OCI-M2 (cell line): Measurements from ENCODE around the gene ADAM23.

Source experiments
- DNase-seq: peaks from one replicate; lab custom pipeline; 2025; ENCODE audit not compliant: unreplicated experiment; lab: John Stamatoyannopoulos, UW

The ADAM23 gene

DNA sequence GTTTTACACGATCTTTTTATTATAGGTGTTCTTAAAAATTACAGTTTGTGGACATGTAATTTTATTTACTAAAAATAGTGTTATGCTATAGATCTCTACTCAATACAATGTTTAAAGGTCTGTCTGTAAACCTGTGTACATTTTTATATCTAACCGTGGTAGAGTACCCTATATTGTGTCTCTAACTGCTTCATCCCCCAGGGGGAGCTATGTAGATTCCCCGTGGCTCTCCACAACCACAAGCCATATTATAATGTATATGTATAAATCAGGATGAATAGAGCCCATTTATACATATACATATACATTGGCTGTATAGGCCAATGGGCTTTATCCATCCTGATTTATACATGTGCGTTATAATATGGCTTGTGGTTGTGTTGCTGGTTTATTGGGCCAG lies 59.4 kb downstream of the ADAM23 start:
- no peak for DNase-seq

DNA sequence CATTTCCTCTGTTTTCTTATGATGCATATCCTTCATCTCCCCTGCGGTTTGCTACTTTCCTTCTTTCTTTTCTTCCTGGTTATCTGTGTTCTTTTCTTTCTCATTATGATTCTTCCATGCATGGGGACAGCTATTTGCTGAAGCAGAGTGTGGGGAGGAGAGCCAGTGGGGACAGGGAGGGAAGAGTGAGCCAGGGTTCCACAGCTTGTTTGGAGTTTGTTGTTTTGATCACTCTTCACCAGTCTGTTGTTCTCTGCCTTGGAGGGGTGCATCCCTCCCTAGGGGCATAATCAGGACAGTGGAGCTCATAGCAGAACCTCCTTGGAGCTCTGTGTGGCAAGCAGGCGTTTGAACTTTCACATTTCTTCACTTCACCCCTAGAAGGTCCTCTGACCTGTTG lies 68.0 kb downstream of the ADAM23 start:
- no peak for DNase-seq

DNA sequence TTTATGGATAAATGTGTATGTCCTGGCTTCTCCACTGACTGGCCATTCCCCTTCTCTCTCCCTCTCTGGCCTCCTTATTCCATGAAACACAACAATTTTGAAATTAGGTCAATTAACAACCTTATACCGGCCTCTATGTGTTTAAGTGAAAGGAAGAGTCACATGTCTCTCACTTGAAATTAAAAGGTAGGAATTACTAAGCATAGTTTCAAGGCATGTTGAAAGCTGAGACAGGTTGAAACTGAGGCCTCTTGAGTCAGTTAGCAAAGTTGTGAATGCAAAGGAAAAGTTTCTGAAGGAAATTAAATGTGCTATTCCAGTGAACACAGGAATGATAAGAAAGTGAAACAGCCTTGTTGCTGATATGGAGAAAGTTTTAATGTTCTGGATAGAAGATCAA lies 69.7 kb downstream of the ADAM23 start:
- DNase-seq = no peak

DNA sequence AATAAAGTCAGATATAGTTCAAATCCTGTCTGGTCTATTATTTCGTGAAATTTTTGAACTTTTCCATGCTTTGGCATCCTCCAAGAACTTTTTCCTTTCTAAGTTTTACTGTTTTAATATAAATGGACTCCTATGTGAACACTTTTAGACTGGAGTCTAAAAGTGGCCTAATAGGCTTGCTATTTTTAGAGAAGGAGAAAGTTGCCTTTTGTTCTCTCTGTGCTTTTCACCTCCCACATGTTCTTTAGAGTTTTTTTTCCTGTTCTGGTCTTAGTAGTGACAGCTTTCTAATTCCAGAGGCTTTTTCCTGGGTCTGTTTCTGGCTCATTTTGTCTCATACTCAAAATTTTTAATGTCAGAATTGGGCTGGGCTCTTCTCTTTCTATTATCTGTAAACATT lies 72.2 kb downstream of the ADAM23 start:
- DNase-seq = no peak

DNA sequence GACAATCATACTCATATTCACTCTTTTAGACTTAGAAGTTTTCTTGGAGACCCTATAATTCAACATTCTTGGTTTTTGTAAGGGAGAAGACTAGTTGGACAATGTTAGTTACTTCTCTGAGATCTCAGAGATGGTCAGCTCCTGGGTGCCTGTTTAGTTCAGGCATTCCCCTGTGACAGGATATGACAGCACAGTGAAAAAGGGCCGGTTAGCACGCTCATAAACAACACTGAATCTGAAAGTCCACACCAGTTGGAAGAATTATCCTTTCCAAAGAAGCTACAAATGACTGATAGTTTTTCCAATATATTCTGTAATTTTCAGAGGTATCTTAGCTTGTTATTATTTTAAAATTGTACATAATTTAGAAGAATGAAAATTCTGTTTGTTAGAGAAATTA lies 75.7 kb downstream of the ADAM23 start:
- DNase-seq = no peak

DNA sequence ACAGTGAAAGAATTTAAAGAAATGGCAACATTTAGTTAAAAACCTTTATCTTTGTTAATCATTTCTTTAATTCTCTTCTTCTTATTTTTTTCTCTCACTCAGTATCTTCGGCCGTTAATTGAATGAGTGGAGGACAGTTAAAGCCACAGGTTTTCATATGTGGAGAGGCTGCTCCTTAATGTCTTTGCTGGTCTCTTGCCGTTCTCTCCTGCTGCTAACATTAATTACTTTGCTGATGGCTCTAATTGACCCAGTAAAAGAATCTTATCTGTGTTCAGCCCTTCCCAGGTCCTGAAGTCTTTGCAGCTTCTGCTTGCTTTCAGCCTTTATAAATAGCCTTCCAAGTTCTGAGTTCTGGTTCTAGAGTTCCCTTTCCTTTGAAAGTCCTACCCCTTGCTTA lies 77.1 kb downstream of the ADAM23 start:
- no peak for DNase-seq

DNA sequence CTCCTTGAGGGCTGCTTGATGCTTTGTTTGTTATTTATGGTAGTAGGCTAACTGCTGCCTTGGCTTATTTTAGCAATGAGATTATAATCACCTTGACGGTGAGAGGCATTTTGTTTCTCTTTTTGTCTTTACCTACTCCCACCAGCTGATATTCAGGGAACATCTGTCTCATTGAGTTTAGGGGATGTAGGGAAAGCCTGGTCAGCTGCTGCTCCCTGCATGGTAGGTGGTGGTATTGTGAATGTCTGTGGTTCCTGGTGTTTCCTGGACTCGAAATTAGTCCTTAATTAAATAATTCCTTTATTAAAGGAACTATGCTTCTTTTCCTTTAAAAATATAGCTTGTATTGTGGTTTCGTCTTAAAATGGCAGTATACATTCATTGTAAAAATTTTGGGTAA lies 77.8 kb downstream of the ADAM23 start:
- DNase-seq = no peak

DNA sequence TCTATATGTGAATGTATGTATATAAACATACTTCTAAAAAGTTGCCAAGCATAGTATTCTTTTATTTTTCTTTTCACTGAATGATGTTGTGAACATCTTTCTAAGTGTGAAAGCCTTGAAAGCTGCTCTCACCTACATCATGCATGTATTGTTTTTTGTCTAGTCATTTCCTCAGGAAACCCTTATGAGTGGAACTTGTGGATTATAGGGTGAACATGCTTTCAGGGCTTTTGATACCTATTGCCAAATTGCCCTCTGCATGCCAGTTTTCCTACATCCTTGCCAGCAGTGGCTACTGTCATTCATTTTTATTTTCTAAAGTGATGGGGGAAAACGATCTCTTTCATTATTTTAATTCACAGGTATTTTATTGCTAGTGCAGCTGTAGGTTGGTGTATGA lies 78.3 kb downstream of the ADAM23 start:
- DNase-seq = no peak

DNA sequence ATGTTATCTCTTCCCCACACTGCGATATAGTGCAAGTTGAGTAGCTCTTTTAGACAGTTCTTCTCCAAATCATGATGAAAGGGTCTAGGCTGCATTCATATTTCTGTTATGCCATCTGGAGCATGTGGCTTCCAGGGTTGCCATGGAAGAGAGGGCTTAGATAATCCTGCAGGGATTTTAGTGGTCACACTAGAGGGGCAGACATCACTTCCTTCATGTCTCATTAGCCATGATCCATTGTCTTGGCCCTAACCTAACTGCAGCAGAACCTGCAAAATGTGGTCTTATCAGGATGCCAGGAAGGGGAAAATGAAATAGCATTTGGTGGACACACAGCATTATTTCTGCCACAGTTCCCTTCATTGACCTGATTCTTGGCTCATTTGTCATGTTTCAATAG lies 83.1 kb downstream of the ADAM23 start:
- no peak for DNase-seq

DNA sequence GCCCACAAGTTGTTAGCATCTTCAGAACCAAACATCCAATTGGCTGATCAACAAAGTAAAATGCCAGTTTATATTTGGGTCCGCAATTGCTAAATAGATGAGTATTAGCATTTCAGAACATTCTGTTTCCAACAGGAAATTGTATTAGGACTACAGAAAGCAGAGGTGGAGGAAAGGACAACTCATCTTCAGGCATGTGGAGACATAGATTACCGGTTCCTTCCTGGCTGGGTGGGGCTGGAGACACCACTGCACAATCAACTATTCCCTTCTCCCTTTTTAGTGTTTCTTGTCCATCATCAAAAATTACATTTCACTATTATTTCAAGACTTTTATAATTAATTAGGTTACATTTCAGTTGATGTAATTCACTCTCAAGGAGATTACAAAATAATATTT lies 83.8 kb downstream of the ADAM23 start:
- no peak for DNase-seq

DNA sequence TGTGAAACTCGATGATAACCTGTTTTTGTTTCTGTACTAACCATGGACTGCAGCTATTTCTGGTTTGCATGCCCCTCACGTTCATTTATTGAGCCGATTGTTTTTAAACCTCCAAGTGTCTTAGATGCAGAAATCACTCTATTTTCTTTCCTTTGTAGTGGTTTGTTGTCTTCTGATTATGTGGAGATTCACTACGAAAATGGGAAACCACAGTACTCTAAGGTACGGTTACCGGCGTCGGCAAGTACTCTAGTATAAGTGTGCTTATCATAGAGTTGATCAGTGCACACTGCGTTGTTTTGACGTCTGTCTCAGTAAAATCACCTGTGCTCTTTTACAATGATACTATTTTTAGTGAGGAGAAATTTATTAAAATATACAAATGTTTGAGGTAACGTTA lies 87.4 kb downstream of the ADAM23 start:
- no peak for DNase-seq

DNA sequence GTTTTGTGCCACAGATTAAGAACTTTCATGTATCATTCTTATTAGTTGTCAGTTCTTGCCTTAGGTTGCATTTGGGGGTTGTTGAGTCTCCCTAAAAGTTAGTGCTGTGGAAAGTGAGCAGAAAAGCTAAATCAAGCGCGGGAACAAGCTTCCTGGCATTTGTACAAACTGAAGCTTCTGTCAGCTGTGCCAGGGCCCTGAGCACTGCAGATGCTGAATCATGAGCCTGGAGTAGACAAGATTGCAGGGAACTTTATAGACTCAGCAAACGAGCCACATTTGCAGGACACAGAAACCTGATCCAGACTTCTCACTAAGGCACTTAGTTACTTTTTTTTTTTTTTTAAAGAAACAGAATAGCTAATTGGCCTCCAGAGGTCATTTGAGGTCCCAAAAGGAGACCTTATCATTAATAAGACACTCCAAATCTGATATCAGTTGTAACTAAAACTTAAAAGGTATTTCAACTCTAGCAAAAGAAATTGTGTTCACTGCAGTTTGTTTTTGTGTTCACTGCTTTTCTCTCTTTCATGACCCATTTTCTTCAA lies 88.7 kb downstream of the ADAM23 start:
- DNase-seq = no peak

DNA sequence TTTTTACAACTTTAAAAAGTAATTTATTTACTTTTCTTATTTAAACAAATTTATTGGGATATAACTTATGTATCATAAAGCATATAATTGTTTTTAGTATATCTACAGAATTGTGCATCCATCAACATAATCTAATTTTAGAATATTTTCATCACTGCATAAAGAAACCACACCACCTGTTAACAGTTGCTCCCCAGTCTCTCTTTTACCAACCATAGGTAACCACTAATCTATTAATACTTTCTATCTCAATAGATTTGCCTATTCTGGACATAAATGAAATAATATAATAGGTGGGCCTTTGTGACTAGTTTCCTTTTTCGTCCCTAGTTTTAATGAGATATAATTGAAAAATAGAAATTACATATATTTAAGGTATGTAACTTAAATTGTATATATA lies 90.6 kb downstream of the ADAM23 start:
- no peak for DNase-seq

DNA sequence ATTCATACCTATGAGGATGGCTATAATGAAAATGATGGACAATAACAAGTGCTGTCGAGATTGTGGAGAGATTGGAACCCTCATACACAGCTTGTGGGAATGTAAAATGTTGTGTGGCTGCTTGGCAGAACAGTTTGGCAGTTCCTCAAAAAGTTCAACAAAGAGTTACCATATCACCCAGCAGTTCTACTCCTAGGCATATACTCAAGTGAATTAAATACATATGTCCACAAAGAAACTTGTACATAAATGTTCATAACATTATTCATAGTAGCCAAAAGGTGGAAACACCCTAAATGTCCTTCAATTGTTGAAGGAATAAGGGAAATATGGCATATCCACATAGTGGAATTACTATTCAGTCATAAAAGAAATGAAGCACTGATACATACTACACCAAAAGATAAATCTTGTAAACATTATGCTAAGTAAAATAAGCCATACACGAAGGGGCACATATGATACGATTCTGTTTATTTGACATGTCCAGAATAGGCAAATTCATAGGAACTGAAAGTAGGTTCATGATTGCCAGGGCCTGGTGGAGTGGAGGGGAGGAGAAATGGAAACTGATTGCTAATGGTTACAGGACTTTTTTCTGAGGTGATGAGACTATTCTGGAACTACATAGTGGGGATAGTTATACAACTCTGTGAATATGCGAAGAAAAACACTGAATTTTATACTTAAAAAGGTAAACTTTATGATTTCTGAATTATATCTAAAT lies 92.1 kb downstream of the ADAM23 start:
- DNase-seq = no peak

DNA sequence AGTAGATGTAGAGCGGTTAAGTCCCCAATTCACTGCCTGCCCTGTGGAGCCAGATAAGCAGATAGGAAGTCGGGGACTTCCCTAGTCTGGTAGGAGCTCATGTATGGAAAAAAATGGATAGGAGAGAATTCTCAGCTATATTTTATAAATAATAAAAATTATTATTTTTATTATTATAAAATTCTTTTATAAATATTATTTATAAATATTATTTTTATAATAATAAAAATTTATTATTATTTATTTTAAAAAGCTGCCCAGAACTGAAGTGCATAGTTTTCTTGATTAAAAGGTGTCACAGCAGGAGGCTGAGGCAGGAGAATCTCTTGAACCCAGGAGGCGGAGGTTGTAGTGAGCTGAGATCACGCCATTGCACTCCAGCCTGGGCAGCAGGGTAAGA lies 97.4 kb downstream of the ADAM23 start:
- no peak for DNase-seq

DNA sequence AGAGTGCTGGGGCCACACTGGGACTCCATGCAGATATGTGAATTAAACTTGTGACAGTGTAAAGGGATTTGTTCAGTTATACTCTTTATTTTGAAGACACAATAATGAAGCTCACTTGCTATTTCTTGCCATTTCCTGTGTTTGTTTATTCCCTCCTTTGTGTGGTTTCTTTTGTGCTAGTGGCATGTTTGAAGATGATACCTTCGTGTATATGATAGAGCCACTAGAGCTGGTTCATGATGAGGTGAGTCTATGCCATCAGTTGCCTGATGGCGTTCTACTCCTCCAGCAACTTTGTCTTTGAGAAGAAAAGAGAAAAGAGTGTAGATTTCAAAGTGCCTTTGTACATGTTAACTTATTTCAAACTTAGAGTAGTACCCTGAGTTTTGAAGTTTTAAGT lies 99.7 kb downstream of the ADAM23 start:
- DNase-seq = no peak

DNA sequence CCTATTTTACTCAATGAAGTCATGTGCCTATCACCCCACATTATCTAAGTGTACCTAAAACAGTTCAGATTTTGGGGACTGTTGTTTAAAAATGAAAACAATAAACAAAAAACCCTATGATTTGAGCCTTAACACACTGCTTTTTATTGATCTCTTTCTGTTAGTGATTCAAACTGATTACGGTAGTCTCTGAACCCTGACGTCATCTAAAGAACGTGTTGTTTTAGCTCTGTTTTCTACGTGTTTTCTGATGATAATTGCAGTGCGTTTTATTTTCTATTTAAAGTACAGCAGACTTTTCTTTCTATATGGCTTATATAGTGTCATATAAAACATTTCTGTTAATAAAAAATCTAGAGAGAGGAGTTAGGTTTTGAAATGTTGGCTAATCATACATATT lies 105.1 kb downstream of the ADAM23 start:
- DNase-seq = no peak

DNA sequence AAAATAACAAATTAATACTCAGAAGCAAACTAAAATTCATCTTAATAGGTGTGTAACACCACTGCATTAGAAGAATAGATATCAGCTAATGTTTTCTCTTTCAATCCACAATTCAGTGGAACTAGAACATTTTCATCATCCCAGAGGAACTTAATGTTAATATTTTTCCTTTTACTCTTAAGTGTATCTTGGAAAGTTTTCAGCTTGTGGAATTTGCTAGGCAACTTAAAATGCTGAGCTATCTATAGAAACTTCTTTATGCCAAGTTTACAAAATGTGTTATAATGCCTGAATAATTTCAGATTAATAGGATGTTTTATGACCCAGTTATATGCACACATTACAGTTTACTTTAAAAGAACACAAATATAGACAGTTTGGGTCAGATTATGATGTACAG lies 112.4 kb downstream of the ADAM23 start:
- no peak for DNase-seq

DNA sequence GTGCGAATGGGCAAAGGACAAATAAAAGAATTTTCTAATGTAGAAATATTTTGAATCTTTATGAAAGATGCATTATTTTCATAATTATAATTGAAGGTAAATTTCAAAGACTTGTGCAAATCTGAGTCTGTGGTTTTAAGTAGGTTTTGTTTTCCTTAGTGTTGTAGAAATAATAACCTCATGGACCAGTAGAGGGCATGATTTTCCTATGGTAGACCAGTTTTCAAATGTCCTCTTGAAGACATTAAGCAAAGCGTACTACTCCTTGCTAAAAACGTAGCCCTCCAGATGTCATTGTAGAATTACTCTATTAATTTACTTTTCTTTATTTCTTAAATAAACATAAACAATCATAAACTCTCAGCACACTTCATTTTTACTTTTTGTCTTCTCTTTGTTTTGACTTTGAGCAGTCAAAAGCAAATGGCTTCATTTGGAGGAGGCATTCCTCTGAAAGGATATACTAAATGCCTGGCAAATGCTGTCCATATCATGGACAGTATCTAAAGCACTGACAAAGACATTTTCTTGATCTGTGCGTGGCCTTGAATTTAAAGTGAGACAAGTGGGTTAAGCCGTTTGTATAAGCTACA lies 113.1 kb downstream of the ADAM23 start:
- DNase-seq = no peak

DNA sequence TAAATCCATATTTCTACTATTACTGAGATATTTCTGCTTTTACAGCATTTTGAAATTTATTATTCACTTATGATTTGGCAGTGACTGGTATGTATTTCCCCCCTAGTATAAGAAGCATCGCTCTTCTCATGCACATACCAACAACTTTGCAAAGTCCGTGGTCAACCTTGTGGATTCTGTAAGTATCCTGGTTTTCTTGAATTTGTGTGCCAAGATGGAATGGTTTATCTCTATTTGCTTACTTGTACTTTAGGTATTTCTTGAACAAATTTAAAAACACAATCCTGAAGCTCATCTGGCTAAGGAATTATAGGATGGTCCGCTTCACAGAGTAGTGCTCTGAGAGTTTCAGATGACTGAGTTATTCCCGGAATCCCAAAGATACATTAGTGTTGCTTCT lies 114.0 kb downstream of the ADAM23 start:
- DNase-seq = no peak

DNA sequence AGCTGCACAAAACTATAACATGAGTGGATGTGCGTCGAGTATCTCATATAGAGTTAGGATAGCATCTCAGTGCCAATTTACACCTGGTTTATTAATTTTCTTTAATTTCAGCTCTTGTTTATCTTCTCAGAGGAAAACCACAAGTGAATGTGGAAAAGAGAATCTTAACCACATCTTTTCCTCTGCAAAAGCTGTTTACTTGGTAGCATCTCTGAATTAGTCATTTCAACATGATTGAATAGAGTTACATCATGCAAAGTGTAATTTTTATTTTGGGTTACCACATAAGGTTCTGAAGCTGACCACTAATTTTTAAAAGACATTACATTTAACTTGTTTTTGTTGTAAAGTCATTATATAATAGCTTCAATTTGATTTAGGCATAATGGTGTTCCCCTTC lies 115.2 kb downstream of the ADAM23 start:
- no peak for DNase-seq

DNA sequence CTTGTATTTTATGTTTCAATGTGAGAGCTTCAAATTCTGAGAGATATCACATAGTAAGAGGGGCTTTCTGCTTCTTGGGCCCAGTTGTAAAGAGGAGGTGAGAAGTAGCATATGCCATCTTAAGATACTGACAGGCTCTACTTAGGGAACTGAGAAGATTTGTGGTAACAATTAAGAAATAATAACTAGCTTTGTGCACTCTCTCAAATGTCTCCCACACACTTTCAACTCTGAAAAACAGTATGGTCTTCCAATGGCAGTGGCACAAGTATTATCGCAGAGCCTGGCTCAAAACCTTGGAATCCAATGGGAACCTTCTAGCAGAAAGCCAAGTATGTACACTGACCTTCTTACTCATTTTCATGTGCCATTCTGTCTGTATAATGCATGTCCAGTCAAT lies 118.6 kb downstream of the ADAM23 start:
- DNase-seq = no peak

DNA sequence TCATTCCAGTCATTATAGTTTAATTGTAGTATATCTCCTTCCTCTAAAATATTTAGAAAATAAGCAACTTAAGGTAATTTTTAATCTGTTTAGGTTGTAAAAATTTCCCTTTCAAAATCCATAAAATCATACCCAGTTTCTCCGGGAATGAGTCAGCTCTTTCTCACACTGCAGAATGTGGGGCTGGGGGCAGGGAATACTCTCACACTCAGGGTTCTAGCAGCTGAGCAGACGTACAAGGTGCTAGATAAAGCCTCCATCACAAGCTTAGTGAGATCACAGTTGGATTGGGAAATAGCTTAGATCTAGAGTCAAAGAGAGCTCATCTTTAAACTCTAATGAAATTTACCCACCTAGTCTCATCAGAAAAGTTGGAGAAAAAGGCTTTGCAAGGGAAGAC lies 119.0 kb downstream of the ADAM23 start:
- DNase-seq = no peak
